GM12878 (cell line): ENCODE results near the gene ITPKB. TPM values are rescaled to one million over a fixed set of nuclear protein-coding genes. Genes with fewer than 3 reads are reported as not detected.

ENCODE experiments used
- ATAC-seq: fragments of 200-7000 bp; cut with Tn5 transposase; 3 replicates; pipeline ENCODE4 v1.9.1; 2020; ENCODE audit warnings: mild to moderate bottlenecking, moderate library complexity
- BruUV-seq: library from RNA; stranded (reverse); fragments of 400-500 nt; replicated peaks from 2 replicates; lab custom pipeline; 2021; lab: Mats Ljungman, UMichigan
- CTCF ChIA-PET: fragments of 300-600 bp; sonication (Branson Sonifier 250); formaldehyde crosslinking; extraction: SDS; loops from one replicate; lab custom pipeline; 2021; ENCODE audit warnings: inconsistent platforms; lab: Yijun Ruan, JAX
- POLR2A ChIA-PET: fragments of 350-600 bp; formaldehyde crosslinking; extraction: SDS; loops from one replicate; lab custom pipeline; 2021; ENCODE audit warnings: inconsistent platforms; lab: Charles Lee
- RAD21 ChIA-PET: fragments of 300-600 bp; sonication (Branson Sonifier 250); formaldehyde crosslinking; loops from one replicate; lab custom pipeline; 2023; ENCODE audit warnings: antibody characterized with exemption; ENCODE audit not compliant: unreplicated experiment; lab: Charles Lee
- SMC1A ChIA-PET: fragments of 300-600 bp; sonication (Branson Sonifier 250); formaldehyde crosslinking; loops from one replicate; lab custom pipeline; 2023; ENCODE audit not compliant: unreplicated experiment, uncharacterized antibody; lab: Charles Lee
- DNase-seq: peaks from one replicate; pipeline ENCODE4 v3.0.0-alpha.2; 2011; ENCODE audit warnings: low read depth, low spot score
- FAIRE-seq: peaks from 3 replicates; lab custom pipeline; 2011; peaks lifted over from hg19 to GRCh38; lab: Jason Lieb, UNC
- H2AFZ ChIP-seq: 2 replicates; pipeline ENCODE4 v1.6.0; 2011; ENCODE audit warnings: low read depth, low read length, control low read depth; ENCODE audit not compliant: control insufficient read depth
- H3K27ac ChIP-seq: 2 replicates; pipeline ENCODE4 v1.5.1; 2011; ENCODE audit warnings: control low read depth; ENCODE audit not compliant: control insufficient read depth, insufficient read depth
- H3K27me3 ChIP-seq, 2 experiments: replicated peaks in 1 of 2; 2 replicates each; pipeline versions ENCODE4 v1.6.0 to v1.6.1; 2011; ENCODE audit warnings: low read length in 1 of 2; ENCODE audit not compliant: control insufficient read depth in 2 of 2, insufficient read depth in 2 of 2
- H3K36me3 ChIP-seq, 2 experiments: 2 replicates each; pipeline ENCODE4 v1.5.1; 2011; ENCODE audit warnings: low read length in 1 of 2; ENCODE audit not compliant: control insufficient read depth in 2 of 2, insufficient read depth in 2 of 2
- H3K4me1 ChIP-seq: 2 replicates; pipeline ENCODE4 v1.6.1; 2011; ENCODE audit warnings: mild to moderate bottlenecking, low read length, moderate library complexity, mixed read lengths; ENCODE audit not compliant: control insufficient read depth, insufficient read depth
- H3K4me2 ChIP-seq: 2 replicates; pipeline ENCODE4 v1.6.0; 2011; ENCODE audit warnings: control low read depth; ENCODE audit not compliant: control insufficient read depth, insufficient read depth
- H3K4me3 ChIP-seq: fragments of 200-600 bp; sonication (generic); 2 replicates; pipeline ENCODE4 v1.5.1; 2016
- H3K79me2 ChIP-seq: 2 replicates; pipeline ENCODE4 v1.6.0; 2011; ENCODE audit warnings: low read length; ENCODE audit not compliant: control insufficient read depth, insufficient read depth
- H3K9ac ChIP-seq: 2 replicates; pipeline ENCODE4 v1.8.0; 2011; ENCODE audit warnings: low read length, control low read depth, mixed read lengths; ENCODE audit not compliant: control insufficient read depth, insufficient read depth
- H3K9me3 ChIP-seq: replicated peaks from 3 replicates; pipeline ENCODE4 v1.5.1; 2011; ENCODE audit warnings: mild to moderate bottlenecking, low read length; ENCODE audit not compliant: control insufficient read depth, insufficient read depth
- H4K20me1 ChIP-seq: 2 replicates; pipeline ENCODE4 v1.6.0; 2011; ENCODE audit not compliant: control insufficient read depth, insufficient read depth
- CEBPZ ChIP-seq: fragments of 150-350 bp; IDR thresholded peaks from 2 replicates; pipeline ENCODE4 v1.6.1; 2016; ENCODE audit warnings: low read depth, low read length
- CHD4 ChIP-seq: fragments of 200-600 bp; sonication (generic); IDR thresholded peaks from 2 replicates; pipeline ENCODE4 v1.6.1; 2016; ENCODE audit warnings: mild to moderate bottlenecking
- E4F1 ChIP-seq: fragments of 450-650 bp; IDR thresholded peaks from 2 replicates; pipeline ENCODE4 v1.6.1; 2018; ENCODE audit warnings: borderline replicate concordance, mild to moderate bottlenecking; ENCODE audit not compliant: partially characterized antibody
- MEF2B ChIP-seq: fragments of 450-650 bp; IDR thresholded peaks from 2 replicates; pipeline ENCODE4 v1.6.1; 2018; ENCODE audit warnings: mild to moderate bottlenecking, moderate library complexity; ENCODE audit not compliant: partially characterized antibody, poor library complexity, severe bottlenecking
- SREBF2 ChIP-seq: IDR thresholded peaks from 2 replicates; pipeline ENCODE4 v1.6.1; 2012; ENCODE audit warnings: mild to moderate bottlenecking, low read length
- USF1 ChIP-seq: IDR thresholded peaks from 2 replicates; pipeline ENCODE4 v1.6.1; 2011; ENCODE audit warnings: borderline replicate concordance, low read depth, mild to moderate bottlenecking, moderate library complexity, mixed read lengths, low read length; ENCODE audit not compliant: insufficient read depth; ENCODE audit errors: extremely low read length
- YBX1 ChIP-seq: fragments of 450-650 bp; IDR thresholded peaks from 2 replicates; pipeline ENCODE4 v1.6.1; 2016; ENCODE audit warnings: antibody characterized with exemption
- YY1 ChIP-seq: IDR thresholded peaks from 2 replicates; pipeline ENCODE4 v1.6.1; 2011; ENCODE audit warnings: low read depth, mild to moderate bottlenecking, low read length
- WGBS: methylation state at CpG from one replicate; pipeline ENCODE4 v1.1.6; 2016; ENCODE audit warnings: low lambda C conversion rate; ENCODE audit not compliant: insufficient replicate concordance, insufficient coverage; ENCODE audit errors: missing lambda C conversion rate; 5-methylcytosine and 5-hydroxymethylcytosine counted together
- in situ Hi-C: fragments of 300-500 bp; cut with MboI; formaldehyde crosslinking; loops from 9 replicates; pipeline ENCODE4 v1.14.3; 2018; ENCODE audit warnings: mixed read lengths
- intact Hi-C: fragments of 100-400 bp; cut with micrococcal nuclease; formaldehyde crosslinking; loops from one replicate; pipeline ENCODE4 v1.14.2; 2022; ENCODE audit not compliant: unreplicated experiment
- polyA plus RNA-seq, 11 experiments: library from polyadenylated mRNA; depleted of rRNA in 4 of 11; unstranded in 6 of 11; stranded (reverse) in 5 of 11; fragments of >200 nt; fragmentation: Nextera tagmentation in 4 of 11; fragmentation: Illumina TruSeq in 1 of 11; extraction: Ambion mirVana in 4 of 11; extraction: Trizol in 1 of 11; gene quantifications; 1 replicate in 1 of 11; 2 replicates in 10 of 11; pipeline versions ENCODE4 v1.2.1 to v1.2.3, GENCODE V29; 2011 to 2016; ENCODE audit warnings: inconsistent platforms in 2 of 11, missing spikeins in 2 of 11, low read depth in 1 of 11
- total RNA-seq, 4 experiments: library from RNA; depleted of rRNA in 3 of 4; stranded (reverse); fragments of >200 nt in 3 of 4; fragmentation: Illumina TruSeq in 1 of 4; extraction: Trizol in 1 of 4; gene quantifications; 2 replicates each; pipeline versions ENCODE4 v1.2.1 to v1.2.3, GENCODE V29; 2013 to 2021
- TF ChIP-seq, protein P1 (sequence below): IDR thresholded peaks from 2 replicates; pipeline ENCODE4 v1.6.1; 2012; ENCODE audit warnings: low read depth, low read length, improper control_type of control experiment
- TF ChIP-seq, protein P2 (sequence below): fragments of 450-650 bp; IDR thresholded peaks from 2 replicates; pipeline ENCODE4 v1.6.1; 2018; ENCODE audit warnings: mild to moderate bottlenecking, low read depth, moderate library complexity; ENCODE audit not compliant: partially characterized antibody

The ITPKB gene
- total and polyA plus RNA-seq, 10 of the 15 experiments (the other 5 are each of a cell fraction or from before 2014, with no cell fraction given): 1.3 to 38.7 (median 12.9) TPM

- POLR2A ChIA-PET: no interaction called here
- intact Hi-C loops (loop anchor here (2.0 kb wide), 1 partner anchor 203 kb away; no protein-coding TSS in a partner anchor), in situ Hi-C loops (no loop called here)
- no peak overlapping the region for H3K4me3 ChIP-seq
- peak; percentile 65 for ATAC-seq
- H3K4me2 ChIP-seq: peak overlapping the region; percentile 14; the same call in 1 of the 2 replicates
- no peak for DNase-seq
- FAIRE-seq: no peak
- H3K36me3 ChIP-seq: no peaks in the 10 kb centered on the region
- H3K79me2 ChIP-seq: no peaks in the 10 kb centered on the region
- 43% methylated on average over 10 of the region's 10 CpGs for WGBS
- no peaks in the 10 kb centered on the region for H3K27me3 ChIP-seq
- H3K9ac ChIP-seq: no peak overlapping the region
- RAD21 ChIA-PET: interaction anchor here (0.6 to 1.2 kb wide), 13 partner anchors 9 to 314 kb away, joined by 3 to 22 read pairs (median 4); partner anchors contain the start of genes COQ8A and ITPKB
- CTCF ChIA-PET: interaction anchor here (0.6 to 3.3 kb wide), 32 partner anchors 8 to 542 kb away, joined by 3 to 37 read pairs (median 4); partner anchors contain the start of gene ITPKB
- no peaks in the 10 kb centered on the region; the same call in 2 of the 3 replicates for H3K9me3 ChIP-seq
- H3K4me1 ChIP-seq: peaks cover 6% of the 10 kb centered on the region
- BruUV-seq: no TSS peak
- no peak overlapping the region for H3K27ac ChIP-seq
- peak overlapping the region; percentile 60 for H2AFZ ChIP-seq
- SMC1A ChIA-PET: interaction anchor here (0.6 to 1.6 kb wide), 9 partner anchors 10 to 286 kb away, joined by 3 to 6 read pairs (median 4); no protein-coding TSS in a partner anchor
- no peaks in the 10 kb centered on the region for H4K20me1 ChIP-seq
- TF ChIP-seq YY1: no peak
- no peak for TF ChIP-seq YBX1
- TF ChIP-seq E4F1: no peak
- TF ChIP-seq, protein P1, sequence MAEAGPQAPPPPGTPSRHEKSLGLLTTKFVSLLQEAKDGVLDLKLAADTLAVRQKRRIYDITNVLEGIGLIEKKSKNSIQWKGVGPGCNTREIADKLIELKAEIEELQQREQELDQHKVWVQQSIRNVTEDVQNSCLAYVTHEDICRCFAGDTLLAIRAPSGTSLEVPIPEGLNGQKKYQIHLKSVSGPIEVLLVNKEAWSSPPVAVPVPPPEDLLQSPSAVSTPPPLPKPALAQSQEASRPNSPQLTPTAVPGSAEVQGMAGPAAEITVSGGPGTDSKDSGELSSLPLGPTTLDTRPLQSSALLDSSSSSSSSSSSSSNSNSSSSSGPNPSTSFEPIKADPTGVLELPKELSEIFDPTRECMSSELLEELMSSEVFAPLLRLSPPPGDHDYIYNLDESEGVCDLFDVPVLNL: no peak
- TF ChIP-seq USF1: no peak
- no peak for TF ChIP-seq MEF2B
- TF ChIP-seq, protein P2, sequence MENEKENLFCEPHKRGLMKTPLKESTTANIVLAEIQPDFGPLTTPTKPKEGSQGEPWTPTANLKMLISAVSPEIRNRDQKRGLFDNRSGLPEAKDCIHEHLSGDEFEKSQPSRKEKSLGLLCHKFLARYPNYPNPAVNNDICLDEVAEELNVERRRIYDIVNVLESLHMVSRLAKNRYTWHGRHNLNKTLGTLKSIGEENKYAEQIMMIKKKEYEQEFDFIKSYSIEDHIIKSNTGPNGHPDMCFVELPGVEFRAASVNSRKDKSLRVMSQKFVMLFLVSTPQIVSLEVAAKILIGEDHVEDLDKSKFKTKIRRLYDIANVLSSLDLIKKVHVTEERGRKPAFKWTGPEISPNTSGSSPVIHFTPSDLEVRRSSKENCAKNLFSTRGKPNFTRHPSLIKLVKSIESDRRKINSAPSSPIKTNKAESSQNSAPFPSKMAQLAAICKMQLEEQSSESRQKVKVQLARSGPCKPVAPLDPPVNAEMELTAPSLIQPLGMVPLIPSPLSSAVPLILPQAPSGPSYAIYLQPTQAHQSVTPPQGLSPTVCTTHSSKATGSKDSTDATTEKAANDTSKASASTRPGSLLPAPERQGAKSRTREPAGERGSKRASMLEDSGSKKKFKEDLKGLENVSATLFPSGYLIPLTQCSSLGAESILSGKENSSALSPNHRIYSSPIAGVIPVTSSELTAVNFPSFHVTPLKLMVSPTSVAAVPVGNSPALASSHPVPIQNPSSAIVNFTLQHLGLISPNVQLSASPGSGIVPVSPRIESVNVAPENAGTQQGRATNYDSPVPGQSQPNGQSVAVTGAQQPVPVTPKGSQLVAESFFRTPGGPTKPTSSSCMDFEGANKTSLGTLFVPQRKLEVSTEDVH: no peak
- TF ChIP-seq CHD4: no peak
- no peak for TF ChIP-seq CEBPZ
- no peak for TF ChIP-seq SREBF2
Observed at GRCh38 chr1:226625832-226626576, 113.1 kb downstream of the ITPKB start.
